Vagina (tissue), 2 donors: Measurements from ENCODE around the gene KCNN1.

Experiments
- POLR2A ChIP-seq, 2 donors: fragments of 450-650 bp; IDR thresholded peaks; one replicate each; pipeline ENCODE4 v1.6.1; 2017; ENCODE audit warnings: antibody characterized with exemption in 2 of 2, mild to moderate bottlenecking in 2 of 2, moderate library complexity in 2 of 2
- POLR2AphosphoS5 ChIP-seq, 2 donors: sonication (generic); formaldehyde crosslinking; IDR thresholded peaks; one replicate each; pipeline ENCODE4 v1.9.0; 2017; ENCODE audit warnings: antibody characterized with exemption in 2 of 2, mild to moderate bottlenecking in 2 of 2, low read depth in 1 of 2; ENCODE audit not compliant: insufficient read depth in 1 of 2
- TF ChIP-seq, protein P1 (sequence below), 3 experiments: fragments of 450-650 bp in 2 of 3; fragments of 200-600 bp in 1 of 3; sonication (generic) in 1 of 3; IDR thresholded peaks; one replicate each; pipeline ENCODE4 v1.5.1; 2017 to 2019; ENCODE audit warnings: antibody characterized with exemption in 3 of 3, mild to moderate bottlenecking in 2 of 3, moderate library complexity in 2 of 3

DNA sequence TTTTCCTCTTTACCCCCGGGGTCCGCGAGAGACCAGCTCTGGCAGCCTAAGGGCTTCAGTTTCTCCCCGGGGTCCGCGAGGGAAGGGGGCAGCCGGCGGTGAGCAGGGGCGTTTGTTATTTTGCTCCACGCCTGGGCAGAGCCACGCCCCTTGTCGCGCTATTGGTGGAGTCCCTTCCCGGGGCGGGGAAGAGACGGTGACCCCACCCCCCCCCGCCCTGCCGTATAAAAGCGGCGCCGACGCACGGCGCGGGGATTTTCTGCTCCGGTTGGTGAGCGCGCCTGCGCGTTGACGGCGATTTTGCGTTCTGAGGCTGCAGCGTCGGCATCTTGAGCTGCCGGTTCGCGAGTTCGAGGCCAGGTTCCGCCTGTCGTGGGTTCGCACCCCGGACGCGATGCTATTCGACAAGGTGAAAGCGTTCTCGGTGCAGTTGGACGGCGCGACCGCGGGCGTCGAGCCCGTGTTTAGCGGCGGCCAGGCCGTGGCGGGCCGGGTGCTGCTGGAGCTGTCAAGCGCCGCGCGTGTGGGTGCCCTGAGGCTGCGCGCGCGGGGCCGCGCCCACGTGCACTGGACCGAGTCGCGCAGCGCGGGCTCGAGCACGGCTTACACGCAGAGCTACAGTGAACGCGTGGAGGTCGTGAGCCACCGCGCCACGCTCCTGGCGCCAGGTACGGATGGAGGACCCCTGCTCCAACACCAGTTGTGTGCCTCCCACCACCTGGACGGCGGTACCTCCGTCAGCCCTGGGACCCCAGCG lies 41.2 kb downstream of the KCNN1 start, which contains the start of gene ARRDC2:
- TF ChIP-seq POLR2A (IDR thresholded peaks at IDR 0.05) (no peak), POLR2AphosphoS5 (IDR thresholded peaks at IDR 0.05; ENCODE audit: insufficient read depth in 1 of 2, low read depth in 1 of 2) (peak; percentile 74 to 79)
- TF ChIP-seq, protein P1, sequence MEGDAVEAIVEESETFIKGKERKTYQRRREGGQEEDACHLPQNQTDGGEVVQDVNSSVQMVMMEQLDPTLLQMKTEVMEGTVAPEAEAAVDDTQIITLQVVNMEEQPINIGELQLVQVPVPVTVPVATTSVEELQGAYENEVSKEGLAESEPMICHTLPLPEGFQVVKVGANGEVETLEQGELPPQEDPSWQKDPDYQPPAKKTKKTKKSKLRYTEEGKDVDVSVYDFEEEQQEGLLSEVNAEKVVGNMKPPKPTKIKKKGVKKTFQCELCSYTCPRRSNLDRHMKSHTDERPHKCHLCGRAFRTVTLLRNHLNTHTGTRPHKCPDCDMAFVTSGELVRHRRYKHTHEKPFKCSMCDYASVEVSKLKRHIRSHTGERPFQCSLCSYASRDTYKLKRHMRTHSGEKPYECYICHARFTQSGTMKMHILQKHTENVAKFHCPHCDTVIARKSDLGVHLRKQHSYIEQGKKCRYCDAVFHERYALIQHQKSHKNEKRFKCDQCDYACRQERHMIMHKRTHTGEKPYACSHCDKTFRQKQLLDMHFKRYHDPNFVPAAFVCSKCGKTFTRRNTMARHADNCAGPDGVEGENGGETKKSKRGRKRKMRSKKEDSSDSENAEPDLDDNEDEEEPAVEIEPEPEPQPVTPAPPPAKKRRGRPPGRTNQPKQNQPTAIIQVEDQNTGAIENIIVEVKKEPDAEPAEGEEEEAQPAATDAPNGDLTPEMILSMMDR (IDR thresholded peaks at IDR 0.05), result peak in 1 of 3 experiments; percentile 30
